MG63 (cell line): ENCODE data around the gene RFNG. TPM values are rescaled to one million over a fixed set of nuclear protein-coding genes. Genes with fewer than 3 reads are reported as not detected.
"Not testable (repeated sequence)": the region's sequence is repeated elsewhere in the genome, so short reads cannot be mapped to it uniquely, and the experiment has no call there.

Experiments used
- DNase-seq: peaks from one replicate; pipeline ENCODE4 v3.0.0-alpha.2; 2020
- H3K27me3 ChIP-seq: fragments of 250-450 bp; sonication (Bioruptor Pico); 2 replicates; pipeline ENCODE4 v1.5.1; 2020; ENCODE audit warnings: mild to moderate bottlenecking, moderate library complexity
- H3K36me3 ChIP-seq: fragments of 250-450 bp; sonication (Bioruptor Pico); 2 replicates; pipeline ENCODE4 v1.5.1; 2020; ENCODE audit warnings: mild to moderate bottlenecking, moderate library complexity
- H3K4me3 ChIP-seq: fragments of 250-450 bp; sonication (Bioruptor Pico); 2 replicates; pipeline ENCODE4 v1.5.1; 2020; ENCODE audit warnings: mild to moderate bottlenecking, moderate library complexity
- H3K9me3 ChIP-seq: fragments of 250-450 bp; sonication (Bioruptor Pico); 2 replicates; pipeline ENCODE4 v1.5.1; 2020; ENCODE audit warnings: mild to moderate bottlenecking, moderate library complexity
- total RNA-seq: library from RNA; depleted of rRNA; stranded (reverse); fragments of >200 nt; shearing (Covaris generic); gene quantifications from 2 replicates; pipeline ENCODE4 v1.2.3, GENCODE V29; 2014; ENCODE audit warnings: low replicate concordance

RFNG gene
- total RNA-seq, 1 experiment from 2014 or later = 41.2 TPM

GRCh38 chr17:82042649-82043048 is 9.0 kb downstream of the RFNG start:
- no peak for DNase-seq
- no peaks in the 10 kb centered on the region for H3K27me3 ChIP-seq
- no peak overlapping the region for H3K4me3 ChIP-seq
- no peaks in the 10 kb centered on the region for H3K9me3 ChIP-seq
- peaks cover 3% of the 10 kb centered on the region; the same call in 1 of the 2 replicates for H3K36me3 ChIP-seq

GRCh38 chr17:82041144-82041814 is 10.3 kb downstream of the RFNG start:
- no peak overlapping the region for H3K4me3 ChIP-seq
- no peaks in the 10 kb centered on the region for H3K27me3 ChIP-seq
- DNase-seq = no peak
- no peaks in the 10 kb centered on the region for H3K9me3 ChIP-seq
- 0 out of 2 replicates have a peak, but pooled peaks cover 4% of the 10 kb centered on the region for H3K36me3 ChIP-seq

- H3K9me3 ChIP-seq = no peaks in the 10 kb centered on the region
- no peaks in the 10 kb centered on the region for H3K27me3 ChIP-seq
- peaks cover 8% of the 10 kb centered on the region; the same call in 1 of the 2 replicates for H3K36me3 ChIP-seq
- no peak overlapping the region for H3K4me3 ChIP-seq
- DNase-seq = no peak
These were observed 11.8 kb downstream of the RFNG start for GRCh38 chr17:82039695-82040299.

GRCh38 chr17:82038796-82039409 is 12.7 kb downstream of the RFNG start:
- H3K36me3 ChIP-seq, H3K4me3 ChIP-seq, H3K9me3 ChIP-seq, DNase-seq, H3K27me3 ChIP-seq: not testable (repeated sequence)

- Histone ChIP-seq H3K36me3 (peaks cover 8% of the 10 kb centered on the region; the same call in 1 of the 2 replicates), H3K27me3 (no peaks in the 10 kb centered on the region), H3K4me3 (peak overlapping the region; percentile 57), H3K9me3 (no peaks in the 10 kb centered on the region)
- no peak for DNase-seq
These were observed 13.8 kb downstream of the RFNG start for GRCh38 chr17:82037889-82038195.

GRCh38 chr17:82037092-82037888 is 14.3 kb downstream of the RFNG start, which contains the start of gene DCXR:
Gene DCXR, minus strand, starts transcription at chr17:82037697. Its CDS starts 15 bp downstream, at chr17:82037682.
- peak; percentile 99 for DNase-seq
- Histone ChIP-seq H3K4me3 (peak within 1 kb of the TSS; percentile 57), H3K27me3 (no peaks in the 10 kb centered on the region), H3K9me3 (no peaks in the 10 kb centered on the region), H3K36me3 (peaks cover 8% of the 10 kb centered on the region; the same call in 1 of the 2 replicates)

GRCh38 chr17:82036634-82037091 is 14.9 kb downstream of the RFNG start:
- DNase-seq = no peak
- Histone ChIP-seq H3K4me3 (peak overlapping the region; percentile 57), H3K9me3 (no peaks in the 10 kb centered on the region), H3K27me3 (no peaks in the 10 kb centered on the region), H3K36me3 (peaks cover 8% of the 10 kb centered on the region; the same call in 1 of the 2 replicates)

- Histone ChIP-seq H3K4me3 (peak overlapping the region; percentile 57), H3K27me3 (no peaks in the 10 kb centered on the region), H3K36me3 (peaks cover 8% of the 10 kb centered on the region; the same call in 1 of the 2 replicates), H3K9me3 (no peaks in the 10 kb centered on the region)
- peak; percentile 59 for DNase-seq
These were observed 15.5 kb downstream of the RFNG start for GRCh38 chr17:82035956-82036633.

GRCh38 chr17:82035488-82035887 is 16.1 kb downstream of the RFNG start:
- Histone ChIP-seq H3K9me3 (no peaks in the 10 kb centered on the region), H3K36me3 (peaks cover 10% of the 10 kb centered on the region), H3K4me3 (no peak overlapping the region), H3K27me3 (no peaks in the 10 kb centered on the region)
- no peak for DNase-seq

GRCh38 chr17:82034371-82035011 is 17.1 kb downstream of the RFNG start:
- no peaks in the 10 kb centered on the region for H3K9me3 ChIP-seq
- peaks cover 10% of the 10 kb centered on the region for H3K36me3 ChIP-seq
- no peak overlapping the region for H3K4me3 ChIP-seq
- no peak for DNase-seq
- no peaks in the 10 kb centered on the region for H3K27me3 ChIP-seq

- DNase-seq = no peak
- no peaks in the 10 kb centered on the region for H3K27me3 ChIP-seq
- H3K9me3 ChIP-seq = no peaks in the 10 kb centered on the region
- H3K36me3 ChIP-seq = peaks cover 10% of the 10 kb centered on the region
- no peak overlapping the region for H3K4me3 ChIP-seq
These were observed 18.1 kb downstream of the RFNG start for GRCh38 chr17:82033359-82034085.

GRCh38 chr17:82031885-82032627 is 19.6 kb downstream of the RFNG start:
- Histone ChIP-seq H3K27me3 (no peaks in the 10 kb centered on the region), H3K36me3 (peaks cover 13% of the 10 kb centered on the region), H3K4me3 (peak overlapping the region; percentile 25), H3K9me3 (no peaks in the 10 kb centered on the region)
- no peak for DNase-seq

GRCh38 chr17:82031303-82031884 is 20.2 kb downstream of the RFNG start, which contains the start of gene RAC3:
Gene RAC3, plus strand, starts transcription at chr17:82031678. Its CDS starts 84 bp downstream, at chr17:82031762.
- H3K27me3 ChIP-seq = no peaks in the 10 kb centered on the region
- DNase-seq = no peak
- H3K36me3 ChIP-seq = peaks cover 13% of the 10 kb centered on the region

More at GRCh38 chr17:82031303-82031884, 20.2 kb downstream of the RFNG start, which contains the start of gene RAC3:
- Histone ChIP-seq H3K9me3 (no peaks in the 10 kb centered on the region), H3K4me3 (peak within 1 kb of the TSS; percentile 25)
